Stimulated activated CD4-positive, alpha-beta T cell treated with anti-CD3 and anti-CD28 coated beads, TNF-alpha, amount 100 ng/mL, for 48 hours (primary cell): ENCODE results near the gene TTLL4.

Source experiments
- DNase-seq, 3 donors: peaks; one replicate each; pipeline ENCODE4 v3.0.0-alpha.2; 2020; ENCODE audit warnings: low read depth in 3 of 3

The TTLL4 gene

DNA sequence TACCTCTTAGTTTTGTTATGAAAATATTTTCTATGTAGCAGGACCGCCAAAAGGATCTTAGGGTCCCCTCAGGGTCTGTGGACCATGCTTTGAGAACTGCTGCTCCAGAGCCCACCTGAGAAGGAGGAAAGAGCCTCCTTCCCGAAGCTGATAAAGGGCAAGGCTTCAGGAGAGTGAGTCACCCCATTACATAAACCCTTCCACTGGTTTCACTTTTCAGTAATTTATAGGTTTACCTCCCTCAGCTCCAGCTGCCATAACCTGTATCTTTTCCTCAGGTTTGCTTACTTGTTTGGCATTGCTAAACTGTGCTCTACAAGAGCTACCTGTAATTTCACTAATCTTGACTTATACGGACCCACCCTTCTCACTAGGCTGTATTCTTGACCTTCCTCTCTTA is 6.6 kb downstream of the TTLL4 start:
- no peak for DNase-seq

DNA sequence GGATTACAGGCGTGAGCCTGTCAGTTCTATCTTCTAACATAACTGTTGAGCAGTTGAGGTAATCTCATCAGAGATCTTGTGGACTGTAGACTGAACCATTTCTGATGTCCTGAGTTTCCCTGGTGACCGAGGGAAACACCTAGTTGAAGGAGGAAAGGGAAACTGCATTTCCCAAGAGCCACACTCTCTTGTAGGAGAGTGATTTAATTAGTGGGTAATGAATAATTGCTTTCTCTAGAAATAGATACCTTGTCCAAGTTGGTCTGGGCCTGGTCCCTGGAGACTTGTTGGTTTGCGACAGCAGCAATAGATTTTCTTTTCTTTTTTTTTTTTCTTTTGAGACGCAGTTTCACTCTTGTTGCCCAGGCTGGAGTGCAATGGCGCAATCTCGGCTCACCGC is 7.4 kb downstream of the TTLL4 start:
- DNase-seq: no peak

DNA sequence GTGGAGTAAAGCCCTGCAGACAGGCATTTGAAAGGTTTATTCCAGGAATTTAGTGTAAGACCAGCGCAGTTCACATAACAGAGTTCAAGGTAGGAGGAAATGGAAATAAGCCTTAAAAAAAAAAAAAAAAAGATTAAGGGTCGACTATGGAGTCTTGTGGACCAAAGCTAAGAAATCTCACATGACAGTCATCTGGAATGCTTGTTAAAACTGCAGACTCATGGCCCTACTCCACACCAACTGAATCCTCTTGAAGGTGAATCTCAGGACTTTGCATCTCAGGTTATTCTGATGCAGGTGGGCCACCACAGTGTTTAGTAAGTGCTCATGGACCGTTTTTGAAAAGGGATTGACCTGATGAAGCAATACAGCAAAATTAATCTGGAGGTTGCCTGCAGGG is 8.8 kb downstream of the TTLL4 start:
- DNase-seq: no peak

DNA sequence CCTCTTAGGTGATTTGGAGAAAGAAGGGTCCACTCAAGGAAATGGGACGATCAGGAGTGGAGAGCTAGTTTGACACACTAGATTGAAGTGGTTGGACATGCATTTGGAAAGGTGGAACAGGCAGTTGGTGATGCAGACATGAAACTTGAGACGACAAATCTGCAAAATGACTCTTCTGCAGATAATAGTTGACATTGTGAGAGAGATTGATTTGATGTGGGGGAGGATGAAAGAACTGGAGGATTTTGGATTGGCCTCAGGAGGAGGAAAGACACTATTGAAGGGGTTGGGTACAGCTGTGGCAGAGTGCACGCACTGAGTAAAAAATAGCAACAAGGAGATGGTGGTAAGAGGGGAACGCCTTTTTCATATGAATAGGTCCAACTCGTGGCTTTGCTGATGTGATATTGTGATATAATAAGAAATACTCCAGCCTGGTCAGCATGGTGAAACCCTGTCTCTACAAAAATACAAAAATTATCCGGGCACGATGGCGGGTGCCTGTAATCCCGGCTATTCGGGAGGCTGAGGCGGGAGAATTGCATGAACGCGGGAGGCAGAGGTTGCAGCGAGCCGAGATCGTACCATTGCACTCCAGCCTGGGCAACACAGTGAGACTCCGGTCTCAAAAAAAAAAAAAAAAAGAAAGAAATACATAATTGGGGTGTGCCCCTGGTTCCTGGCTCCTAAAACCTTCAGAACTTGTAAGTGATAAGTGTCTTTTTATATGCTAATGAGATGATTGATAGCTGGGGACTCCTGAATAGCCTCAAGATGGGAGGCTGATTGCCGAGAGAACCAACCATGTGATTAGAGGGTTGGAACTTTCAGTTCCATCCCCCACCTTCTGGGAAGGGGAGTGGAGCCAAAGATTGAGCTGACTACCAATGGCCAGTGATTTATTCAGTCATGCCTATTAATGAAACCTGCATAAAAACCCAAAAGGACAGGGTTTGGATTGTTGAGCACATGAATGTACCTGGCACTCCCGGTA is 9.7 kb downstream of the TTLL4 start:
- no peak for DNase-seq

DNA sequence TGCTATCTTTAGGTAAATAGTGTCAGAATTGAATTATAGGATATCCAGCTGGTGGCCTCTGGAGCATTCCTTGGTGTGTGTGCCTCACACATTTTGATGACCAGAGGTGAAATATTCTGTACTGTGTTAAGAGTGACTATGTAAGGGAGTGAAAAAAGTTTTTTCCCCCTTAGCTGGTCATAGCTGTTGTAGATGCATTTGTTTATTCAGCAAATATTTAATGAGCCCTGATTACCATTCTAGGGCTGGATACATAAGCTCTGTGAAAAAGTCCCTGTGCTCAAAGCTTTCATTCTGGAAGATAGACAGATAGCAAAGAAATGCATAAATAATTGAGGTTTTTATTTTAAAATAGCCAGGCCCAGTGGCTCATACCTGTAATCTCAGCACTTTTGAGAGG is 10.9 kb downstream of the TTLL4 start:
- no peak for DNase-seq

DNA sequence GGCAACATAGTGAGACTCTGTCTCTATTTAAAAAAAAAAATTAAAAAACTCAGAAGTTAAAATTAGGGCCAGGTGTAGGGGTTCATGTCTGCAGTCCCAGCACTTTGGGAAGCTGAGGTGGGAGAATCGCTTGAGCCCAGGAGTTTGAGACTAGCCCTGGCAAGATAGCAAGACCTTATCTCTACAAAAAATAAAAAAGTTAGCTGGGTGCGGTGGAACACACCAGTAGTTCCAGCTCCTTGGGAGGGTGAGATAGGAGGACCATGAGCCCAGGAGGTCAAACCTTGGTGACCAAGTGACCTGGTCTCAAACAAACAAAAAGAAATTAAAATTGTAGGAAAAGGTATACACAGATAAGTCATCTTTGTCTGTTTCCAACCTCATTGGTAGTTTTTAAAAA is 11.3 kb downstream of the TTLL4 start:
- DNase-seq: no peak

DNA sequence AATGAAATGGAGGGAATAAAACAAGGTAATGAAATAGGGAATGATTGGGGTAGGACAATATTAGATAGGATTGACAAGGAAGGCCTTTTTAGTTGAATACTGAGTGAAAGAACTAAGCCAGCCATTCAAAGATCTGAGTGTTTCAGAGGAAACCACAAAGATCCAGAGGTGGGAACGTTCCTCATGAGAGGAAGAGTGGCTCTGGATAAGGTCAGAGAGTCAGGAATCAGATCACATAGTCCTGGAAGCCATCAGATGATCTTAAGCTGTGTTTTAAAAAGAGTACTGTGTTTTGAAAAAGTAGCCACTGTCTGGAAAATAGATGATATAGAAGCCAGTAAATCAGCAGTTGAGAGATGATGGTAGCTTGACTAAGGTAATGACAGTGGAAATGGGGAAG is 11.8 kb downstream of the TTLL4 start:
- no peak for DNase-seq

DNA sequence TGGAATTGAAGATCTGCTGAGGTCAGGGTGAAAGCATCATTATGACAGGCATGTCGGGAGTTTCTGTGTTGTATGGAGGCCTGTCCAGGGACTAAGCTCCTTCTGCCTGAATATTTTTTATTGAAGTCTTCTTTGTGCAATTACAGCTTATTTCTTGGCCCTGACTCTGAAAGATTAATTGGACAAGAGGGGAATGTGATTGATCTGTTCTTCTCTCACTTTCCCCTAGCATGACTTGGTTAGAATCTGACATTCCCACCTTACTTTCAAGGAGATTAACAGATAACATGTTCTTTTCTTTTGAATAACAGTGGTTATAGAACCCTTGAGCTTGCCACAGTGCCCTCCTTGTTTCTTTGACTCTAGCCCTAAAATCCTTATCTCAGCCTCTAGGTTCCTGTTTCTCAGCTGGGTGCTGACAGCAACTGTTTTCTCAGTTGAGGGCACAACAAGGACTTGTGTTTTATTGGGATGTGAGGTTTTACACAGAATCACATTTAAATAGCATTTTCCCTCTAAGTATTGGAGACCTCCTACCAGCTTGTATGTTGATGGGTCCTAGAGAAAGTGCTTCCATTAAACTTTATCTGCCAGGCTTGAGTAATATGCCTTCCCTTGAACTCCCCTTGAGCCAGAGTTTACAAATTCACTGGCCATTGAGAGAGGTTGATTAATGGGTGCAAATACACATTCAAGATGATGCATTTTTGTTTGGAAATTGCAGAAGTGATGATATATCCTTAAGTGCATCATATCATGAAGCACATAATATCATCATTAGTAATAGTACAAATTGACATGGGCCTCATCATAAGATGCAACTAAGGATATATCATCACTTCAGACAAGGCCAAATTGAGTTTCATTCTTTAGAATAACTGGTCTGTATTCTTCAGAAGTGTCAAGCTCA is 12.5 kb downstream of the TTLL4 start:
- no peak for DNase-seq

DNA sequence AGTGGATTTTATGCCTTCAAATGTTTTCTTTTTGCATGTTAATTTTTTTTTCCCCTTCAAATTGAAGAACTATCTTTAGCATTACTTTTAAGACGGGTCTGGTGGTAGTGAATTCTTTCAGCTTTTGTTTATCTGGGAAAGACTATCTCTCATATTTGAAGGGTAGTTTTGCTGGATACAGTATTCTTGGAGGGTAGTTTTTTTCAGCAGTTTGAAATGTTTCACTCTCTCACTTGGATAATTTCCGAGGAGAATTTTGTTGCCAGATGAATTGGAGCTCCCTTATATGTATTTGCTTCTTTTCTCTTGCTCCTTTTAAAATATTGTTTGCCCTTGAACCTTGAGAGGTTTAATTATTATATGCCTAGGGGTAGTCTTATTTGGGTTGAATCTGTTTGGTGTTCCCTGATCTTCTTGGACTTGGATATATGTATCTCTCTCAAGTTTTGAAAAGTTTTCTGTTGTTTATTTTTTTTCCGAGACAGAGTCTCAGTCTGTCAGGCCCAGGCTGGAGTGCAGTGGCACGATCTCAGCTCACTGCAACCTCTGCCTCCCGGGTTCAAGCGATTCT is 15.5 kb downstream of the TTLL4 start:
- no peak for DNase-seq

DNA sequence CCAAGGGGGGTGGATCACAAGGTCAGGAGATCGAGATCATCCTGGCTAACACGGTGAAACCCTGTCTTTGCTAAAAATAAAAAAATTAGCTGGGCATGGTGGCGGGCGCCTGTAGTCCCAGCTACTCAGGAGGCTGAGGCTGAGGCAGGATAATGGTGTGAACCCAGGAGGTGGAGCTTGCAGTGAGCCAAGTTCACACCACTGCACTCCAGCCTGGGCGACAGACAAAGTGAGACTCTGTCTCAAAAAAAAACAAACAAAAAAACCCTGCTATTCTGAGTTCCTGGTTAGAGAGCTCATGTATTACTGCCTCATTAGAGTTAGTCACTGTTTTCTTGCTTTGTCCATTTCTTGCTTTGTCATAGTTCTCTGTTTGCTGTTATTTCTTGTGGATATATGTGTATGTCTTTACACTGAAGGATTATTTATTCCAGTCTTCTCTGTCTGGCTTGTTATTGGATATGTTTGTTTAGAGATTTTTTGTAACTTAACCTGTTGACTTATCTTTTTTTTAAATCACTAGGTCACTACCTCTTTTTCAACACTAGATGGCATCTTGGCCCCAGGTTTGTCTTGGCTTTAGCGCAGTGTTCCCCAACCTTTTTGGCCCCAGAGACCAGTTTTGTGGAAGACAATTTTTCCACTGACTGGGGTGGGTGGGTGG is 17.0 kb downstream of the TTLL4 start:
- no peak for DNase-seq

DNA sequence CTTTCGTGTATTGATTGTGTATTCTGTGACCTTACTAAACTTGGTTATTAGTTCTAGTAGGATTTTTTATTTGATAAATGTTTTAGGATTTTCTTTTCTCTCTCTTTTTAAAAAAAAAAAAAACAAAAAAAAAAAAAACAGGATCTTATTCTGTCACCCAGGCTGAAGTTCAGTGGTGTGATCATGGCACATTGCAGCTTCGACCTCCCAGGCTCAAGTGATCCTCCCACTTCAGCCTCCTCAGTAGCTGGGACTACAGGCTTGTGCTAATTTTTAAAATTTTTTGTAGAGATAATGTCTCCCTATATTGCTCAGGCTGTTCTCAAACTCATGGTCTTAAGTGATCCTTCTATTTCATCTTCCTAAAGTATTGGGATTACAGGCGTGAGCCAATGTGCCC is 19.0 kb downstream of the TTLL4 start:
- DNase-seq: no peak

DNA sequence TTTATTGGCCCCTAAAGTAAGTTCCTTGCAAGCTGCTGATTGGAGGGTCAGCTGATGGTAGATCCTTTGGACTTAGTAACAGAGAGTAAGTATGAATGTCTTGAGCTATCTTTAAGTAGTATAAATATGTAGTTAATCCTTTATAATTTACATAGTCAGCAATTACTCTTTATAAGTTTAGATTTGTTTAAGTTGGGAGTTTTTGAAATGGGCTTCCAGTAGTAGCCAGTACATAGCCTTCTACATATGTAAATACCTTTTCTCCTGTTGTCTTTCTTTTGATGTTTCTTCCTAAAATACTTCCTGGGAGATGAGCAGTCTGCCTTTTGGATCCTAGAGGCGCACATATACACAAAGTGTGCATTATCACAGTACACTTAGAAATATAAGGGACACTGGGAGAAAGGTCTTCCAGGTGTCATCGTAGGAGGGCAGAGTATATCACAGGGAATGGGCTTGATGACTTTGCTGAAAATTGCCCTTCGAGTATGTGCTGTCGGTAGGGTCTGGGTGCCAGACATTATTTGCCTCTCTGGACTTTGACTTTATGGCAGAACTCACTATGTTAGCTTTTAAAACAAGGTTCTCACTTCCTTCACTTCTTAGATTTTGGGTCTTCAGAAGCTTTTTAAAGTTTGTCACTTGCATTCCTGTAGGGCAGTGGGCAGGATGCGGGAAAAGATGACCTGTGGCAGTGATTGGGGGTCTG is 21.6 kb downstream of the TTLL4 start:
- DNase-seq: no peak

DNA sequence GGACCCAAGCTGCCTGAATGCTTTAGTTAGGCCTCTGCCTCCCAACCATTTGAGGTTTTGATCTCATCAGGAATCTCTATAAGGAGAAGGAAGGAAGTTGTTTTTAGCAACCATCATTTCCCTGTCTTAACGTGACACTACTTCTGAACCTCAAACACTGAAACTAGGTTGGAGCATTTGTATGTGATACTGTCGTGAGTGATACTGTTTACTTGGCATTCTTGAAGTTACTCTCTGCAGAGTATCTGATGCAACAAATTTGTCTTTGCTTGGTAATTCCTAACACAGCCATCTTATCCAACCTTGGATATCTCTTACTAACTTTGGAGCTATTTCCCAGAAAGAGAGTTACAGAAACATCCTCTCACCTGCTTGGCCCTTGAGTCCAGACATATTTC is 22.1 kb downstream of the TTLL4 start:
- DNase-seq: no peak

DNA sequence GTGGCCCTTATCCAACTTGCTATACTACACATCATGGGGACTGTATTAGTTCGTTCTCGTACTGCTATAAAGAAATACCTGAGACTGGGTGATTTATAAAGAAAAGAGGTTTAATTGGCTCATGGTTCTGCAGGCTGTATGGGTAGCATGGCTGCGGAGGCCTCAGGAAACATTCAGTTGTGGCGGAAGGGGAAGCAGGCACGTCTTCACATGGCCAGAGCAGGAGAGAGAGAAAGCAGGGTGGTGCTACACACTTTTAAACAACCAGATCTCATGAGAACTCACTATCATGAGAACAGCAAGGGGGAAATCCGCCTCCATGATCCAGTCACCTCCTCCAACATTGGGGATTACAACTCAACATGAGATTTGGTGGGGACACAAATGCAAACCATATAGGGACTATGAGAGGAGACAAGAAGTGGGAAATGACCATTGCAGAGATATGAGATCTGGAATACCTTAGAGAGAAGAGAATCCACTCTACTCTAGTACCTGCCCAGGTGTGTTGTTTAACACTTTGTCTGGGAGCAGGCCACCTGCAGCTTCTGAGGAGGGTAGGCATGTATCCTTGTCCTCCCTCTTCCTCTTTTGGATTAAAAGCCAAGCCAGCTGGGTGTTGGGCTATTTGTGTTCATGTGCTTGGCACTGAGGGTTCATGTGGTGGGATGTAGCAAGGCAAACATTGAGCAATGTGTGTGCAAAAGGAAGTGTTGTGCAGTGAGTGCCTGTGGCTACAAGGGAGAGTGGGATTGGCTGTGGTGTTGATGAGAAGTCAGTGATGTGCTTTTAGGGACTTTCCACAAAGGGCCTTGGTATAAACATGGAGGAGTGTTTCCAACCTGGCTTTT is 22.8 kb downstream of the TTLL4 start:
- DNase-seq: no peak

DNA sequence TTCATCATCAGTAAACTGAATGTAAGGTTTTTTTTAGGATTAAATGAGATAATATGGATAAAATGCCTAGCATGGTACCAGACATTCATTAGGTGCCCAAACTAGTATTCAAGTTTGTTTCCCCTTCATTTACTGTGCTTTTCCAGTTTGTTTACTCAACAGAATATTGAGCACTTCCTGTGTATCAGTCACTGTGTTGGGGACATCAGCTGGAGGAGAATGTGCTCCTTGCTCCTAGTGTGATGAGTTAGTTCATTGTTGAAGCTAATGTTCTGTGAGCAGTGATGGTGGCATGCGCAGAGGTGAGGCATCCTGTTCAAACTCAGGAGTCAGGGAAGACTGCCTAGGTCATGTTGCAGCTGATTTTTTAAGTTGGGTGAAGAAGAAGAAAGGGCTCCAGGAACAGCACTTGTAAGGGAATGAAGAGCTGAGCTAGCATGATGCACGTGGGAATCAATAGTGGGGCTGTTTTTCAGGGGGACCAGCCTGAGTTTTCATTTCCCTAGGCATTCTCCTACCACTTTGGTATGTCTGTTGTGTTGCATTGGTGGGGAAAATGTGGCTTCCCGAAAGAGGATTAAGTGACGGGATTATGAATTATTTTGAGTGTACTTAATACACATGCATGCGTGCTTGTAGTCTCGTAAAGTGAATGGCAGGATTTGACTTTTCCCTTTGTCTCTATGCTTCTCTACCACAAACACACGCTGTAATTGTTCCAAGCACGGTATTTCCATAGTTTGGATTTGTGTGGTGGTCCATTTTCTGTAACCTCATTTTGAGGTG is 23.7 kb downstream of the TTLL4 start:
- no peak for DNase-seq

DNA sequence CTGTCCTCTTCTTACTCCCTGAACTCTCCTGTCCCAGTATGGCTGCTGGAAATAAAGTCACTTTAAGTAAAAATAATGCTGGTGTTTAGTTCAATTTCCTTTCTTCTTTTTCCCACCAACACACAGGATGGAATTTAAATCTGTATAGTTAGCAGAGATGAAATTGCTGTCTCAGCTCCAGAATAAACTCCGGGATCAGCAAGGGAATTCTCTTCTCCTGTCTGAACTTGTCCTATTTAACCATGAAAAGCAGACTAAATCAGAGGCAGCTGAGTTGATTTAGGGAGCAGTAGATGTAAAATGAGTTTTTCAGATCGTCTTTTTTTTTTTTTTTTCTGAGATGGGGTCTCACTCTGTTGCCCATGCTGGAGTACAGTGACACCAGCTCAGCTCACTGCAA is 25.9 kb downstream of the TTLL4 start:
- DNase-seq: no peak

DNA sequence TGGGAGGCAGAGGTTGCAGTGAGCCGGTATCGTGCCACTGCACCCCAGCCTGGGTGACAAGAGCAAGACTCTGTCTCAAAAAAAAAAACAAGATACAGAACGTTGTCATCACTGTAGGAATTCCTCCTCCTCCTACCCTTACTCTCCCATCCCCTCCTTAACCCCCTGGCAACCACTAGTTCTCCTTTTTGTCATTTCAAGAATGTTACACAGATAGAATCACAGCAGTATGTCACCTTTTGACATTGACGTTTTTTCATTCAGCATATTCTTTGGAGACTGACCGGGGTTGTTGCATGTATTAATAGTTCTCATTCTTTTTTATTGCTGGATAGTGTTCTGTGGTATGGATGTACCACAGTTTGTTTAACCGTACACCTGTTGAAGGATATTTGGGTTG is 32.4 kb downstream of the TTLL4 start:
- DNase-seq: no peak

DNA sequence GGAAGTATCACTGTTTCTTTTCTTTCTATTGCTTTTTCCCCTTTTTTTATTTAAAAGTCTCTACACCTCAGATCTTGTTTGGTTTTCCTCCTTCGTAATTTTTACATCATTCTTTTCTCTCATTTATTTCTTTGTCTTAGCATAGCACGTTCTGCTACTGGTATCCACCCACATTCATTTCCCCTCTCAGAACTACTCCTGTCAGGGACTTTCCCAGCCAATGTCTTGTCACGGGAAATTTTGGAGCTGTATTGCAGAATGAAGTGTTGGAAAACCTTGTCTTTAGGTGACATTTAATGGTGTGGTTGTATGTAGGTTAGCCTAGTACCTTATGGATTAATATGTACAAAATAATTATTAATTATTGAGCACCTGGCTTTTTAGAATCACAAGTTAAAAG is 34.0 kb downstream of the TTLL4 start:
- no peak for DNase-seq

DNA sequence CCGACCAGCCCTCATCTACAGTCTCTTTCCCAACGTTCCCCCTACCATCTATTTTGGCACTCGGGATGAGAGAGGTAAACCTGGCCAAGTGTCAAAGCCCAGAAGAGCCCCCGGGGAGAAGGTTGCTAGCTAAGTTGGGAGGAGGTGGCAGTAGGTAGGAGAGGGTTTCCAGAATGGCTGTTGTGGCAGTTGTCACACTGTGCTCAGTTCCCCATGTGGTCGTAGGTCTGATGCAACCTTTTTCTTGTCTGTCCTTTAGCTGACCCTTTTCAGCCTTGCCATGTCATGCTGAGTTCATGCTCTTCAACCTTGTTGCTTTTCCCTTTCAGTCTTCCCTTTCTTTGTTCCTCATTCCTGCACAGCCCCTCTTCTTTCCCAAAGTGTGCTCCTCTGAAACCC is 34.5 kb downstream of the TTLL4 start:
- no peak for DNase-seq
